NCI-H524 treated with DMSO at 0.1 percent for 48 hours (cell line): Measurements from ENCODE around the gene SAA4.
"Not testable (repeated sequence)": the region's sequence is repeated elsewhere in the genome, so short reads cannot be mapped to it uniquely, and the experiment has no call there.

Source experiments
- DNase-seq: peaks from one replicate; lab custom pipeline; 2025; lab: John Stamatoyannopoulos, UW

SAA4 gene

DNA sequence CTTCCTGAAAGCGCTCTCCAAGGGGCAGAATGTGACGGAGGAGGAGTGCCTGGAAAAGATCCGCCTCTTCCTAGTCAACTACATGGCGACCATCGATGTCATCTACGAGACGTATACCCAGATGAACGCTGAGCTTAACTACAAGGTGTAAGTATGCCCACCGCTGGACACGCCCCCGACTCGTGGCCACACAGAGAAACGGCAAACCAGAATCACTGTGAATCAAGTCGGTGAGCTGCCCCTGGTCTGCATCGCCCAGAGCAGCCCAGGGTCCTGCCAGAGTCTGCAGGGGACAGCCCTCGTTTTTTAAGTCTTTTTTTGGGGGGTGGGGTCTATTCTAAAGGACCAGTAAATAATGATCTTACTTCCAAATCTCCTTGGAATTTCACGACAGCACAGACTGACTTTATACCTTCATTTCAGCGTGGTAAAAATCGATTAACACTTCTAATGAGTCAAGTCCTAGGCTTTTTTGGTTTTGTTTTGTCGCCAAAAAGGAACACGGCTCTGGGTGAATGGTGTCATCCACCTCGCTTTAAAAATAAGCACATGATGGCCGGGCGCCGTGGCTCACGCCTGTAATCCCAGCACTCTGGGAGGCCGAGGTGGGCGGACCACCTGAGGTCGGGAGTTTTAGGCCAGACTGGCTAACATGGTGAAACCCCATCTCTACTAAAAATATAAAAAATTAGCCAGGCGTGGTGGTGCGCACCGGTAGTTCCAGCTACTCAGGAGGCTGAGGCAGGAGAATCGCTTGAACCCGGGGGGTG lies 46.9 kb downstream of the SAA4 start:
- not testable (repeated sequence) for DNase-seq

DNA sequence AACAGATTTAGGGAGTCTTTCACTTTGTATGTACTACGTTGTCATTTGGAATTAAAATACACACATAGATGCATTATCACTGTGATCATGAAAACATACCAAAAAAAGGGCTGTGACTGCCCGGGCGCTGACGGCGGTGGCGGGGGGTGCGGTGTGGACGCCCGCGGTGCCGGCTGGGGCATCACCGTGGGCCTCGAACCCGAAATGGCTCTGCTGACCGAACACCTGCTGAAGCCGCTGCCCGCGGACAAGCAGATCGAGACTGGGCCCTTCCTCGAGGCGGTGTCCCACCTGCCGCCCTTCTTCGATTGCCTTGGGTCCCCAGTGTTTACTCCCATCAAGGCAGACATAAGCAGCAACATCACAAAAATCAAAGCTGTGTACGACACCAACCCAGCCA lies 47.8 kb downstream of the SAA4 start:
- DNase-seq, result no peak
